HG03095 (cell line): ENCODE measurements around the gene NR2F2.

Experiments
- ATAC-seq: cut with Tn5 transposase; IDR thresholded peaks from one replicate; pipeline ENCODE4 v1.9.1; 2021; ENCODE audit warnings: moderate library complexity; ENCODE audit not compliant: unreplicated experiment

The NR2F2 gene

DNA sequence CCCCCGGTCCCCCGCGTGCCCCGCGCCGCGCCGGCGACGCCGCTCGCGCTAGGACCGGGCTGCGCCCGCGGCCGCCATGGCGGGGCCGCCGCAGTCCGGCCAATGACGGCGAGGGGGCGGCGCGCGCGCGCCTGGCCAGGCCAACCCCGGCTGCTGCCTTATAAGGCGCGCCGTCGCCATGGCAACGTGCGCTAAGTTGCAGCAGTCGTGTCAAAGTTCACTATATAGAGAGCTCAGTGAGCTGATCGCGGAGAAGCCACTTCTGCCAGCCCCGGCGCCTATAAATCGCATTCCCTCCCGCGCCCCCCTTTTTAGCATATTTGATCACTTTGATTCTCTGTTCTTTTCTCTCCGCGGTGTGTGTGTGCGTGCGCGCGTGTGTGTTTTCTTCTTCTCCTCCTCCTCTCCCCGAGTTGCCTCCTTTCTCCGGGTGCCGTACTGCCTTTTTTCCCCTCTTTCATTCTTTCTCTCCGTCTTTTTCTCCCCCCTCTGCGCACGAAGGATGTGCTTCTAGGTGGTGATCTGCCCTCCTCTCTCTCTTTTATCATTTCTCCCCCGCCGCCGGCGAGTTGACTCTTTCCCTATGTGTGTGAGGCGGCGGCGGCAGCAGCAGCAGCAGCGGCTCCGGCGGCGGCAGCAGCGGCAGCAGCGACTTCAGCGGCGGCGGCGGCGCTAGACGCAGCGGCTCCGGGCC, at the start of gene NR2F2:
TSS of gene NR2F2 (plus strand) at position 251 of the 694 bp plus-strand sequence. CDS start 1,406 bp downstream, outside the sequence.
- ATAC-seq: peak; percentile 86

DNA sequence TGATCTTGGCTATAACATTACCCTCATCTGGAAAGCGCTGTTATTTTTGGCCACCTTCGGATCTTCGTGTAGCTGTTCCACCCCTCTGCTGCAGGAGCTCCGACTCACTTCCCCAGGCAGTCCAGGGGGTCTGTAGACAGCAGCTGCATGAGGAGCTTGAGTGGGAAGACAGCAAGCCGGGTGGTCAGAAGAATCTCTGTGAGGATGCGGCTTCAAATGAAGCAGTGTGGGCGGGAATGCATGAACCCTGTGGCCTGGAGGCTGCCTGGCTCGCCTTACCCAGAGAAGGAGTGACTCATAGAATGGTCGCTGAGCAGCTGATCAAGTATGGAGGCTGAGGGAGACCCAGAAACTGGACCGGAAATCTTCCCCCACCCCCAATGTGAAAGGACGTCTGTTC, 45.2 kb upstream of the NR2F2 start:
- no peak for ATAC-seq

DNA sequence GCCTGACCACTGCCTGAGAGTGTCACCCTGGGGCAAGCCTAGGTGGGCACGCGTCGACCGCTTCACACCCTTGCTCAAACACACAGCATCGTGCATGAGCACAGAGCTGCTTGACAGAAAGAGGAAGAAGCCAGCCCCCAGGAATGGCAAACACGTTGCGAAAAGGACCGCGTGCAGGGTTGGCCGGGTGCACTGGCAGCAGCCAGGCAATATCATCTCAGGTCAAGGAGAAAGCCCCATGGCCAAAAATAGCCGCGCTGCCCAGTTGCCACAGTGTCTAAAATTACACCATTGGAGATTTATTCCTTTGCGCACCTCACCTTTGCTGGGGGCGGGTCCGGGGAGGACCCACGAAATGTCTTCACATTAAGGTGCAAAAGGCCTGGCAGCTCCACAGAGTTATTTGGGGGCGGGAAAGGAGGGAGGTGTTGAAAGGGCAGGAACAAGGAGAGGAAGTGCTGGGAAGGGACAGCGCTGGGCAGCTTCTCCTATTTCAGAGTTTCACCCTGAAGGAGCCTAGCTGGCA, 44.7 kb upstream of the NR2F2 start:
- ATAC-seq: no peak

DNA sequence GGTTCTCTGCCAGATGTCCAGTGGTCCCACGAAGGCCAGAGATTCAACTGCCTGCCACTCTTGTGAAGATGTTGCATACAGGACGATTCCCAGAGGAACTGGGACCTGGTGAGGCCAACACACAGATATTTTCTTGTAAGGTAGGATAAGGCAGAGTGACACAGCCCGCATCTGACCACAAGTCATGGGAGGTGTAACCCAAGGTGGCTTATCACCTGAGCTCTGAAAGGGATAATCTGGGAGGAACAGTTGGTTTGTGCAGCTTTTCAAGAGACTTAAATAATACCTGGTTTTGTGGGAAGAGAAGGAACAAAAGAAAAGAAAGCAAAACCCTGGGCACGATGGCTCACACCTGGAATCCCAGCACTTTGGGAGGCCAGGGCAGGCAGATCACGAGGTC, 39.8 kb upstream of the NR2F2 start:
- ATAC-seq: no peak

DNA sequence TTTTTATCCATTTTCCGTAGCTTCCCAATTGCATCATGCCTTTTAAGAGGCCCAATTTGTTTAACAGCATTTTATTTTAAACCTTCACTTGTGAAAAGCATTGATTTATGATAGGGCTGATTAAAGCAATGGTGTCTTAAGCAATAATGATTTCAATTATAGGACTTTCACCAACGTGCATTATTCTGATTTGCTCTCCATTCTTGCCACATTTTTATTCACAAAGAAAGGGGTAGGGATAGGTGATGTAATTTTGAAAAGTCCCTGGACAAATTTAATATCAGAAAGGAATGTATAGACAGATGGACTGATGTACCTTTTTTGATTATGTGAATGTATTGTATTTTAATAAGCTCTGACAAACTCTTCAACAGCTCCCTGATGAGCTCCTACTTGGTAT, 37.9 kb upstream of the NR2F2 start:
- ATAC-seq: no peak

DNA sequence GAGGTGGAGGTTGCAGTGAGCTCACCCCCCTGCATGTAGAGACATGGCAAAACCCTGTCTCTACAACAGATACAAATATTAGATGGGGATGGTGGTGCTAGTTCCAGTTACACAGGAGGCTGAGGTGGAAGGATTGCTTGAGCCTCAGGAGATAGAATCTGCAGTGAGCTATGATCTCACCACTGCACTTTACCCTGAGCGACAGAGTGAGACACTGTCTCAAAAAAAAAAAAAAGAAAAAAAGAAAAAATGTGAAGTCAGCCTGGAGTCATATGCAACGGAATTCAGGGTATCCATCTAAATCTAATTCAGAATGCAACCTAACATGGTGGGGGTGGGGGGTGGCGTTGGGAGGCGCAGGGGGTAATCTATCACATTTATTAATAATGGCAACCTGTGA, 37.1 kb upstream of the NR2F2 start:
- ATAC-seq: no peak

DNA sequence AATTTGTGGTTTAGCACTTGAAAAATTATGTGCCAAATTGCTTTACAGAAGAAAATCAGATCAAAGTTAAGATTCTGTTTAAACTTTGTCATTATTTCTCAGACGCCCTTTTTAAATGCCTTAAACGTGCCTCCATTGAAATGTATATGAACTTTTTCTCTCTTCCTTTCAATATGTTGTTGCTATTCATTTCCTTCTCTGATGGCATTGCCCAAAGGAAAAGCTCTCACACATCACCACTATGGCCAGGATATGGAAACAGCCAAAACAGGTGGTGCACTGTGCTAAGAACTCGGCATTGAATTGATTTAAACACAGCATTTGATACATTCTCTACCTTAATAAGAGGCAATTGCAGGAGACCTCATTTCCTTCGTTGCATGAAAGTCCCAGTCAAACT, 35.7 kb upstream of the NR2F2 start:
- ATAC-seq: no peak

DNA sequence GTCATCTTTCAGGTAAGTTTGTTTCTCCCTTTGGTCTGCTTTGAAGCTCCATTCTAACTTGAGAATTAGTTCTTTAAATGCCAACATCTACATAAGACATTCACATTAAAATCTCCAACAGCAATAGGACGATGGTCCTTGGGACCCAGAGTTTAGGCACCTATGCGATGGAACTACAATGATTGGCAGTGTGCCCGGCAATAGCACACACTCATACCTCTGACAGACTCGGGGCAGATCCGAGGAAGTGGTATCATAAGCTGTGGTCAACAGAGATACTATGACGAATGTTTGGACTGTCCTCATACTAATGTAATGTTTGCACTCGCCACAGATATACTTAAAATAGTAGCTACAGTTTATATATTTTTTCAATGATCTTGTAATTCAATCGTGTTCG, 34.2 kb upstream of the NR2F2 start:
- no peak for ATAC-seq

DNA sequence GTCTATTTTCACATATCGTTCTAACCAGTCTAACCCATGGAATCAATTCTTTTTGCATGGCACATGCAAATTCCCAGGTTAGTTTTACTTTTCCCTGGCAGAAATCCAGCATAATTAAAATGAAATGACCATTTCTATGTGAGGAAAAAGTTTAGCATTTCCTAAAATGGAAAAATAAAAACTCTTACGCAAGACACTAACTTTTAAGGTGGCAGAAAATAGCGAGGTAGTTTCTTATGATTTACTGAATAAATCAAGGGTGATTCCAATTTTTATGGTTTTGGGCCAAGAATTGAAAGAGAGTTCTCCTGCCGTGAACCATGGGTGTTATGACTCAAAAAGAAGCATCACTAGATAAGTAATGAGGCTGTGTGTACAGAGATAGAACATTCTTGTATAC, 32.7 kb upstream of the NR2F2 start:
- no peak for ATAC-seq

DNA sequence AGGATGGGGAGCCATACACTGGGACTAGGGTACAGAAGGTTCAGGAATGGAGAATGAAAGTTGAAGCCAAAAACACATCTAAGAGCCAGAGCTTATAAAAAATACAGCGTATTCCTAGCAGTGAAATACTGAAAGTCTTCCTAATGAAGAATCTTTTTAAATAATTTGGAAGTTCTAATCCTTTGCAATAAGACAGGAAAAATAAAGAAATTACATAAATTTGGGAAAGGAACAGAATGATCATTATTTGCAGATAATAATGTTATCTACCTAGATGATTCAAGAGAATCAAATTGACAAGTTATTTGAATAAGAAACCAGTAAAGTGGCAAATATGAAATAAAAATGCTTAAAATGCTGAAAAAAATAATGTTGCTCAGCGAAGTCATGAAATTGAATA, 32.3 kb upstream of the NR2F2 start:
- ATAC-seq: no peak

DNA sequence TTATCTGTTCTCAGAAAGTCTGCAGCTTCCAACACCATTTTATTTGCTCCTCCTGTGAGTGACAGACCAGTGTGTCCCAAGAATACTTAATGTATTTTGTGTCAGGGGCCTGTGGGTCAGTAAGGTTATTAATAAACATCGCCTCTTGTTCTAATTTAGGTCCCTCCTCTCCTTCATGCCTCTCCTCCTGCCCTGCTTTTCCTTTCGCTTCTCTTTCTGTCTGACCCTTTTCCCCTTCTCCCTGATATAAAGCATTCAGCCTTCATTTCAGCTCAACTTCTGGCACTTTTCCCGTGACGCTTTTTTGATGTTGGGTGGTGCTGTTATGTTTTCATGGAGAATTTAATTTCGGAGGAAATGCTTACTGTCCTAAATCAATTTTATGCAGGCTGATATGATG, 29.7 kb upstream of the NR2F2 start:
- no peak for ATAC-seq

DNA sequence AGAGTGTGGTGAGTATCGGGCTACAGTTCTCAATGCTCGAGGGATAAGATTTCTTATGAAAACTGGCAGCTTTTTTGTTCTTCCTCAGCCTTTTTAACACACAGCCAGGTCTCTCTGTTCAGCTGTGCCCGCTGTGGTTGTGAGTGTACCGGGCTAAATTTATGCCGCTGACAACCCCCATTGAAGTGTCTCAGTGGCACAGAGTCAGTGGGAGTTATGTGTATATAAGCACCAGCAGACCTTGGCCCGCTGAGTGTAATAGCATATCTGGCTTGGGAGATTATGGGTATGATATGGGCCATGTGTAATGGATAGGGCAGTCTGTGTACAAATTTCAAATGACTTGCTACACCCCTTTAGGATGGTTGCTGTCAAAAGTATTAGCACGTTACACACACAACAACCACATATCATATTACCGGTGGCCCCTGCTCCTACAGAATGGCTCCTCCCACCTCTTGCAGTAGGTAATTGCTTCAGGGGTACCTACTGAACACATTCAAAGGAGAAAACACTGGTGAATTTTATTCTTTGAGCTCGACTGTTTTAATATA, 26.9 kb upstream of the NR2F2 start:
- ATAC-seq: no peak

DNA sequence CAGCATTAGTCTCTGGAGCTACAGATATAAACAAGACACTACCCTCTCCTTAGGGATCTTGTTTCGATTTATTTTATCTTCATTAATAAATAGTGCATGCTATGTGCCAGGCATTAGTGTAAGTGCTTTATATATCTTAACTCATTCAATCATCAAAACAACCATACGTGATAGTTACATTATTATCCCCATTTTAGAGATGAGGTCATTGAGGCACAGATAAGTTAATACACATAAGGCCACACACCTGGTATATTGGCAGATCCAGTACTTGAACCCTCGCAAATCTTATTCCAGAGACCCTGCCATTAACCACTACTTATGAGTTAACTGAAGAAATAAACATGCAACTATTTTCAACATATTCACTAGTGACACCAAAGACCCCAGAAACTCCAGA, 25.7 kb upstream of the NR2F2 start:
- no peak for ATAC-seq

DNA sequence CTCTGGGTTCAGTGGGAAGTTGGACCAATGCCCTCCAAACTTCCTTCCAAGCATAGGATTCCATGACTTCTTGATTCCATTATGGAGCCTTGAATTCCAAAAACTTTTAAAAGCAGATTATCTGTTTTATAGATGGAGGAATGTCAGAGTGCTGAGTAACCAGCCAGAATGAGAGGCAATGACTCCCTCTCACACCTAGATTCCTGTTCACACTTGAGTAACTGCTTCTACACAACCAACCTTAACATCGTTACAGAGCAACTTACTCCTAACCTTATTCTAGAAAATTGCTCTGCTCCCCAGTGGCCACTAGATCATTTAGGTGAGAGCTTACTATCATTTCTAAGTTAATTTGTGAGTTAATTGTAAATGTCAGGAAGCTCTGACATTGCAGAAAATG, 24.2 kb upstream of the NR2F2 start:
- no peak for ATAC-seq

DNA sequence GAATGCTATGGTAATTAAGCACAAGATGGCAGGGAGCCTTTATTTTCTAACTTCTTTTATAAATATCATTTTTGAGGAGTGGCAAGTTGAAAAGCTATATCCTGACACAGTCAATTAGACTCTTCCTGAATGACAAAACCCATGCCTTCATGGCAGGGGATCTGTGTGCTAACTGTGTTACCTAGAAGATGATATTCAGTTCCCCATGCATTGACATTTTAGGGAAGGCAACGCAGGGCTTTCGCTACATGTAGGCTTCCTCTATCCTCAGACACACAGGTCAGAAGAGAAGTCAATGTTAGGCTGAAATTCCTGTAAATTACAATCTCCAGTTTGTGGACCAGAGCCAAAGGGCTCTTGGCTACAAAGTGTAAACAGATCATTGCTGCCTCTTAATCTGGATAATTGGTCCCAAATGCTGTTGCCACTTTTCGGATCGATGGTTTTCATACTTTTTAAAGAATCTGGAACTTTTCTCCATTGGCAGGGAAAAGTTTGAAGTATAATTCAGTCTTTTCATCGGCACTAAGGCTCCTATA, 22.6 kb upstream of the NR2F2 start:
- ATAC-seq: no peak

DNA sequence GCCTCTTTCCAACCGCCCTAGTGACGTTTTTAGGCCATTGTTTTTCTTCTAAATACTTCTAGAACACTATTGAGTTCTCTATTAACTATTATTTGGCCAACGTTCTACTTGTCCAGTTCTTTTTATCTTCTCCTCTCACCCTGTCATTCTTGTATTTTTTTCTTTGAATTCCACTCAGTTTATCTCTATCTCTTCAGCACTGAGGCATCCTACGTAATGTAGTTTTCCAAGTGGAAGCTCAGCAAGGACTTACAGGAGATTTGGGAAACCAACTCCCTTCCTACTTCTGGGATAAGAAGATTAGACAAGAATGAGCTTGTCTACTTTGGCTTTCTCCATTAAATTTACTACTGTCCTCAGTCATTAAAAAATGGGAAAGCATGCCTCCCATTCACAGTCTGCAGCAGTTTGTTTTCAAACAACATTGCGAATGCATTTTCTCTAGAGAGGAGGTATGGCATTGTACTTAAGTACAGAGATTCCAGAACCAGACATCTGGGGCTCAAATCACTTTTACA, 21.3 kb upstream of the NR2F2 start:
- ATAC-seq: no peak

DNA sequence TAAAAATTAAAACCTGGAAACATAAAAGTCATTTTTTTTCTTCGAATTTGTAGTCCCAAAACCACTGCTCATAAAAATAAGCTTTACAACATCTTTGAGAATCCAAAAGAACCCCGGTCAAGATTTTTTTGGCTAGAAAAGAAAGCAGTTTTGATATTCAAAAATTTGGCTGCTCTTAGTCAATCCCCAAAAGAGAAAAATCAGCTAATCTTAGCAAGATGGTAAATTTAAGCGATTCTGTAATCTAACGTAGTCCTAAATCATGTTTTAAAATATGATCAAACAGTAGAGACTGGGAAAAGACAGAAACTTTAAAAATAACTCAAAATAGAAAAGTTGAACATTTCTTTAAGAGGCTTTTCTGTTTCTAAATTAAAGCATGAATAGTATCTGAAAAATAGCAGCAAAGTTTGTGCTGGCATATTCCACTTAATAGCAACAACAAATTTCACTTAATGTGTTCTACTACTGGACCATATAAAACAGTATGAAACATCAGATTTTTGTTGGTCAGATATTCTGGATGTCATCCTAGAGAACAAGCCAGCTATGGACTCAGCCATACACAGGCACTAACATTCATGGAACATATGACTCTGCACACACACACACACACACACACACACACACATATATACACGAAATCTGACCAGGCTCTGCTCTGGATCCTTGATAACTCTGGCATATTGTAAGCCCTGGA, 19.1 kb upstream of the NR2F2 start:
- ATAC-seq: no peak

DNA sequence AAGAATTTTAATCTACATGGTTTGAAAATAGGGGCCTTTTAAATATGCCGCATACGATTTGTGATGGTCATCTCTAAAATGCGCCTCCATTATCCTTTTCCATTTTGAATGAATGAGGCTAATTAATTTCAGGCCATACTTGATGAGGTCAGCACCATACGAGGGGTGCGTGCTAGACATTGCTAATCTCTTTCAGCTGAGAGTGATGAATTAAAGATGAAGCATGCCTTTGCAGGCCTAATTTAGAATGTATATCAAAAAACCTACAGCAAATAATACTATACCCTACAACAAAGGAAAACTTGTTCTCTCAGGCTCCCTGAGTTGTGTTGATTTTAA, 18.6 kb upstream of the NR2F2 start:
- no peak for ATAC-seq

DNA sequence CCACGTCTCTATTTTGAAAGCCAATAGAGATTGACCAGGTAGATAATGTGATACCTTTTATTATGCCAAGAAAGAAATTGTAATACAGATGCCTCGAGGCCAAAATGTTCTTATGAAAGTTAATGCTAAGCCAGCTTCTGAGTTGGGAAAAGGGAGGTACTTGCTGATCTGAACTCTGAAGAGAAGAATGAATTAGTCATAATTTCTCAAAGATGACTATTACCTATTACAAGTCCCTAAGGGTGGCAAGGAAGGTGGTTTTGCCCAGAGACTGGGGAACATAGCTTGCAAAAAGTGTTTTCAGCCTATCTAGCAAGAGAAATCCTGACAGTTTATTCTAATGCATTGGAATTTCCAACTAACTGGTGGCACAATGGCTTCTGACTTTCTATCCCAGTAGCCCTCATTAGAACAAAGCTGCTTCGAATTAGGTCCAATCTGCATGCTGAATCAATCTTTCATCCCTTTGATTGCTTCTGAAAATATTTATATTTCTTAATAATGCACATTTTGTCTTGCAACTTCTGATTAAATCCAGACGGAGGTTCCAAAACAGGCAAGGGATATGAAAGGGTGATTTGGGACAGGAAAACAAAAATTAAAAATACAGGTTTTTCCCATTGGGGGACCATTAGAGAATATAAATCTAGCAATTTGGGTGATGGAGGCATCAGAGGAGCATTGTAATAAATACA, 17.7 kb upstream of the NR2F2 start:
- no peak for ATAC-seq

DNA sequence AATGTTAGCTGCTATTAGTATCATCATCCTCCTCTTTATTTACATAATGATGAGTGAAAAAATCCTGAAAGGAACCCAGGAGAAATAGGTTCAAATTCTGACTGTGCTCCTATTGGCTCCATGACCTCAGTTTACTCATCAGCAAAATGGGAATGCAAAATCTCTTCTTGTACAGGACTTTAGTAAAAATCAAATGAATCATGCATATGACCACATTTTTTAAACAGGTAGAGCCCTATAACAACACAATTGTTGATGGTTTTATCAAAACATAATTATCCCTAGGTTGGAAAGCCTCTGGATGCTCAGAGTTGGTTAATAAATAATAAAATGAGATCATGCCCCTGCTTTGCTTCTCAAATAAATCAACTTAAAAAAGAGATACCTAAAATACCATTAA, 16.0 kb upstream of the NR2F2 start:
- no peak for ATAC-seq

DNA sequence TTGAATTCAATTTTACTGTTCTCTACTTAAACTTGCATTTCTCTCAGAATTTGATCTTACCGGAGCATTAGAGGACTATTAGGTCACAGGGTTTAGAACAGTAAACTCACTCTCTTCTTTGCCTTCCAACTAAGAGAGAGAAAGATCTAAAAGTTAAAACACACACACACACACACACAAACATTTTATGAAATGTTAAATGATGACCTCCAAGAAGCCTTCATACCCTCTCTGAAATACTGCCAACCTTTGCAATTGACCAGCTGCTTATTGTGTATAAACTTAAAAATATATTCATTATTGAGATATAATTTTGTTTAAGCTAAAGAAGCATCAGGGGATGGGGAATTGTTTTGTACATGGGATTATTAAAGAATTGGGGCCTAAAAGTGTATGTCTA, 15.5 kb upstream of the NR2F2 start:
- ATAC-seq: no peak
